Measurements from ENCODE around the gene CCBE1.

CCBE1 gene

GRCh38 chr18:59724103-59724502, 26.9 kb upstream of the CCBE1 start:
- TF ChIP-seq CTCF (IDR thresholded peaks at IDR 0.05; ENCODE audit: insufficient read depth, low read depth, low read length, missing control alignments): no peak
- H3K4me3 ChIP-seq (ENCODE audit: low read depth, low read length): no peak overlapping the region

GRCh38 chr18:59721931-59722330, 24.7 kb upstream of the CCBE1 start:
- H3K4me3 ChIP-seq (ENCODE audit: low read depth, low read length): no peak overlapping the region
- no peak for TF ChIP-seq CTCF (IDR thresholded peaks at IDR 0.05; ENCODE audit: insufficient read depth, low read depth, low read length, missing control alignments)
- DNase-seq (ENCODE audit: low read depth): no peak

More at GRCh38 chr18:59724103-59724502, 26.9 kb upstream of the CCBE1 start:
- no peak for DNase-seq (ENCODE audit: low read depth)

GRCh38 chr18:59721211-59721610, 24.0 kb upstream of the CCBE1 start:
- H3K4me3 ChIP-seq (ENCODE audit: low read depth, low read length): no peak overlapping the region
- no peak for DNase-seq (ENCODE audit: low read depth)
- TF ChIP-seq CTCF (IDR thresholded peaks at IDR 0.05; ENCODE audit: insufficient read depth, low read depth, low read length, missing control alignments): no peak

- no peak for DNase-seq (ENCODE audit: low read depth)
- no peak overlapping the region for H3K4me3 ChIP-seq (ENCODE audit: low read depth, low read length)
- no peak for TF ChIP-seq CTCF (IDR thresholded peaks at IDR 0.05; ENCODE audit: insufficient read depth, low read depth, low read length, missing control alignments)
These were observed 22.4 kb upstream of the CCBE1 start for GRCh38 chr18:59719544-59720181.

- no peak overlapping the region for H3K4me3 ChIP-seq (ENCODE audit: low read depth, low read length)
- TF ChIP-seq CTCF (IDR thresholded peaks at IDR 0.05; ENCODE audit: insufficient read depth, low read depth, low read length, missing control alignments): no peak
- DNase-seq (ENCODE audit: low read depth): no peak
These were observed 21.4 kb upstream of the CCBE1 start for GRCh38 chr18:59718464-59719157.

GRCh38 chr18:59718108-59718463, 20.9 kb upstream of the CCBE1 start:
- DNase-seq (ENCODE audit: low read depth): no peak
- H3K4me3 ChIP-seq (ENCODE audit: low read depth, low read length): no peak overlapping the region

More at GRCh38 chr18:59718108-59718463, 20.9 kb upstream of the CCBE1 start:
- TF ChIP-seq CTCF (IDR thresholded peaks at IDR 0.05; ENCODE audit: insufficient read depth, low read depth, low read length, missing control alignments): no peak

All from GM12865 (cell line).